Endothelial cell of umbilical vein (primary cell): Measurements from ENCODE around the gene ENO2. TPM values are rescaled to one million over a fixed set of nuclear protein-coding genes. Genes with fewer than 3 reads are reported as not detected.

Experiments used
- BruUV-seq: library from RNA; stranded (reverse); fragments of 400-500 nt; replicated peaks from 2 replicates; lab custom pipeline; 2021; lab: Mats Ljungman, UMichigan
- CTCF ChIA-PET: fragments of 300-600, 350-600 bp; sonication (Branson Sonifier 250); formaldehyde crosslinking; loops from one replicate; lab custom pipeline; 2021; ENCODE audit warnings: antibody characterized with exemption, inconsistent platforms; lab: Charles Lee
- POLR2A ChIA-PET: fragments of 300-600, 350-600 bp; sonication (Branson Sonifier 250); formaldehyde crosslinking; loops from one replicate; lab custom pipeline; 2021; ENCODE audit warnings: antibody characterized with exemption, inconsistent platforms; lab: Charles Lee
- DNase-seq: peaks from one replicate; pipeline ENCODE4 v3.0.0-alpha.2; 2011; ENCODE audit warnings: low read depth, low spot score
- FAIRE-seq: peaks from 2 replicates; lab custom pipeline; 2011; peaks lifted over from hg19 to GRCh38; lab: Jason Lieb, UNC
- H2AFZ ChIP-seq: 2 replicates; pipeline ENCODE4 v1.6.0; 2012; ENCODE audit warnings: low read depth, low read length, control low read depth, inconsistent platforms
- H3K27ac ChIP-seq: 2 replicates; pipeline ENCODE4 v1.5.1; 2011; ENCODE audit warnings: low read depth, mild to moderate bottlenecking, control low read depth, low read length, moderate library complexity; ENCODE audit not compliant: insufficient read depth
- H3K27me3 ChIP-seq, 2 experiments: 2 replicates each; pipeline versions ENCODE4 v1.6.0 to v1.6.1; 2011; ENCODE audit warnings: low read length in 2 of 2, mixed read lengths in 1 of 2; ENCODE audit not compliant: control insufficient read depth in 2 of 2, insufficient read depth in 2 of 2
- H3K36me3 ChIP-seq, 2 experiments: 2 replicates in 1 of 2; 3 replicates in 1 of 2; pipeline ENCODE4 v1.5.1; 2011; ENCODE audit warnings: low read length in 2 of 2, mild to moderate bottlenecking in 1 of 2, moderate library complexity in 1 of 2; ENCODE audit not compliant: control insufficient read depth in 2 of 2, insufficient read depth in 2 of 2; ENCODE audit errors: extremely low read depth in 1 of 2
- H3K4me1 ChIP-seq: 3 replicates; pipeline ENCODE4 v1.5.1; 2011; ENCODE audit warnings: mild to moderate bottlenecking, low read length; ENCODE audit not compliant: control insufficient read depth, insufficient read depth; ENCODE audit errors: extremely low read depth
- H3K4me2 ChIP-seq: 2 replicates; pipeline ENCODE4 v1.6.1; 2011; ENCODE audit warnings: low read length, control low read depth, mixed read lengths; ENCODE audit not compliant: insufficient read depth
- H3K4me3 ChIP-seq, 3 experiments: fragments of 200-600 bp in 1 of 3; sonication (generic), shearing (Covaris generic) in 1 of 3; replicated peaks in 1 of 3; 2 replicates each; pipeline ENCODE4 v1.5.1; 2011 to 2016; ENCODE audit warnings: control low read depth in 3 of 3, low read length in 3 of 3, mild to moderate bottlenecking in 2 of 3, inconsistent platforms in 1 of 3, low read depth in 1 of 3, moderate library complexity in 1 of 3; ENCODE audit not compliant: insufficient read depth in 1 of 3
- H3K79me2 ChIP-seq: 2 replicates; pipeline ENCODE4 v1.6.0; 2012; ENCODE audit warnings: low read length, inconsistent platforms; ENCODE audit not compliant: control insufficient read depth, insufficient read depth
- H3K9ac ChIP-seq: replicated peaks from 2 replicates; pipeline ENCODE3; 2011; ENCODE audit warnings: low read length, control low read depth; ENCODE audit not compliant: insufficient read depth; ENCODE audit errors: extremely low read depth
- H3K9me1 ChIP-seq: replicated peaks from 3 replicates; pipeline ENCODE4 v1.6.0; 2011; ENCODE audit warnings: mild to moderate bottlenecking, low read length; ENCODE audit not compliant: control insufficient read depth, insufficient read depth; ENCODE audit errors: extremely low read depth
- H3K9me3 ChIP-seq: replicated peaks from 2 replicates; pipeline ENCODE4 v1.5.1; 2012; ENCODE audit warnings: low read length, inconsistent platforms; ENCODE audit not compliant: control insufficient read depth, insufficient read depth
- H4K20me1 ChIP-seq: replicated peaks from 2 replicates; pipeline ENCODE3; 2011; ENCODE audit warnings: mild to moderate bottlenecking, low read length; ENCODE audit not compliant: control insufficient read depth, insufficient read depth; ENCODE audit errors: extremely low read depth
- CTCF ChIP-seq, 2 donors: IDR thresholded peaks; 1 replicate in 1 of 2; 2 replicates in 1 of 2; pipeline ENCODE4 v1.5.1; 2011; ENCODE audit warnings: low read length in 2 of 2, mild to moderate bottlenecking in 2 of 2, moderate library complexity in 2 of 2, control low read depth in 1 of 2, inconsistent platforms in 1 of 2, low read depth in 1 of 2; ENCODE audit not compliant: insufficient read depth in 1 of 2; ENCODE audit errors: extremely low read depth in 1 of 2
- EZH2 ChIP-seq: IDR thresholded peaks from 2 replicates; pipeline ENCODE4 v1.6.1; 2012; ENCODE audit warnings: borderline replicate concordance, low read depth, mild to moderate bottlenecking, moderate library complexity, low read length, inconsistent platforms; ENCODE audit not compliant: severe bottlenecking
- FOS ChIP-seq: IDR thresholded peaks from 2 replicates; pipeline ENCODE4 v1.6.1; 2011; ENCODE audit warnings: mild to moderate bottlenecking, low read length, moderate library complexity, borderline replicate concordance; ENCODE audit not compliant: insufficient read depth
- GATA2 ChIP-seq: IDR thresholded peaks from 2 replicates; pipeline ENCODE4 v1.7.0; 2011; ENCODE audit warnings: low read depth, mild to moderate bottlenecking, moderate library complexity, mixed read lengths, low read length; ENCODE audit not compliant: insufficient read length, insufficient read depth
- JUN ChIP-seq: IDR thresholded peaks from 2 replicates; pipeline ENCODE4 v1.6.1; 2011; ENCODE audit warnings: borderline replicate concordance, low read depth; ENCODE audit not compliant: insufficient read length, insufficient read depth
- MAX ChIP-seq: IDR thresholded peaks from 2 replicates; pipeline ENCODE4 v1.6.1; 2011; ENCODE audit not compliant: insufficient read depth, insufficient read length
- MYC ChIP-seq: IDR thresholded peaks from one replicate; pipeline ENCODE4 v1.6.1; 2011; ENCODE audit warnings: mild to moderate bottlenecking, low read depth, low read length
- POLR2A ChIP-seq: IDR thresholded peaks from 2 replicates; pipeline ENCODE4 v1.6.1; 2012; ENCODE audit warnings: low read depth, mild to moderate bottlenecking, control low read depth, low read length
- POLR2AphosphoS5 ChIP-seq: IDR thresholded peaks from 2 replicates; pipeline ENCODE4 v1.6.1; 2012; ENCODE audit warnings: low read depth, mild to moderate bottlenecking, control low read depth, low read length, moderate library complexity; ENCODE audit not compliant: insufficient read depth
- dilution Hi-C: fragments of 300-500 bp; cut with MboI; formaldehyde crosslinking; loops from one replicate; pipeline ENCODE4 v1.15.0; 2019; ENCODE audit warnings: low sequenced_read_pairs; ENCODE audit not compliant: extremely low pct_ligation_motif_present
- intact Hi-C: fragments of 100-400 bp; cut with micrococcal nuclease; formaldehyde crosslinking; loops from one replicate; pipeline ENCODE4 v1.10.0; 2022
- polyA plus RNA-seq, 4 experiments: library from polyadenylated mRNA; depleted of rRNA in 3 of 4; stranded (reverse) in 3 of 4; unstranded in 1 of 4; fragments of >200 nt; gene quantifications; 2 replicates each; pipeline versions ENCODE4 v1.2.1 to v1.2.3, GENCODE V29; 2011 to 2012; ENCODE audit warnings: missing spikeins in 1 of 4
- total RNA-seq: library from RNA; stranded (reverse); gene quantifications from 2 replicates; pipeline ENCODE4 v1.2.3, GENCODE V29; 2021

Gene ENO2
- total and polyA plus RNA-seq, 2 donors (not counting 3 experiments of a cell fraction or from before 2014, with no cell fraction given), result 11.4 to 18.6 TPM

- FAIRE-seq, result no peak
- POLR2A ChIA-PET, result no interaction called here
Observed at GRCh38 chr12:6952121-6952862, 37.9 kb downstream of the ENO2 start.

More at GRCh38 chr12:6952121-6952862, 37.9 kb downstream of the ENO2 start:
- no peaks in the 10 kb centered on the region for H3K79me2 ChIP-seq
- H3K9me3 ChIP-seq, result no peaks in the 10 kb centered on the region
- H3K4me1 ChIP-seq, result peaks cover 17% of the 10 kb centered on the region
- H3K9me1 ChIP-seq, result no peaks in the 10 kb centered on the region
- dilution Hi-C loops (no loop called here), intact Hi-C loops (no loop called here)
- no peak overlapping the region for H3K4me3 ChIP-seq
- H3K36me3 ChIP-seq, result no peaks in the 10 kb centered on the region
- H3K9ac ChIP-seq, result no peak overlapping the region
- H3K4me2 ChIP-seq, result no peak overlapping the region
- BruUV-seq, result no TSS peak
- no peak for TF ChIP-seq CTCF (IDR thresholded peaks at IDR 0.05; ENCODE audit: extremely low read depth in 1 of 2, insufficient read depth in 1 of 2, low read depth in 1 of 2, low read length in 2 of 2)
- no peak for TF ChIP-seq GATA2
- no peak for TF ChIP-seq MYC
- TF ChIP-seq FOS, result no peak
- TF ChIP-seq JUN, result no peak
- no peak for TF ChIP-seq POLR2A
- TF ChIP-seq MAX, result no peak
- TF ChIP-seq EZH2, result no peak
- TF ChIP-seq POLR2AphosphoS5, result no peak
- H3K27ac ChIP-seq, result no peak overlapping the region
- CTCF ChIA-PET, result interaction anchor here (1.5 kb wide), 2 partner anchors 10 to 12 kb away, joined by 4 to 8 read pairs; no protein-coding TSS in a partner anchor
- no peaks in the 10 kb centered on the region for H3K27me3 ChIP-seq
- peak overlapping the region; percentile 25 for H2AFZ ChIP-seq
- DNase-seq, result no peak
- H4K20me1 ChIP-seq, result no peaks in the 10 kb centered on the region
